HL-60 (cell line): Measurements from ENCODE around the gene DHRSX.

Experiments used
- CTCF ChIP-seq: IDR thresholded peaks from one replicate; pipeline ENCODE4 v1.5.1; 2011; ENCODE audit warnings: low read length, control low read depth, inconsistent platforms; ENCODE audit not compliant: insufficient read depth
- GABPA ChIP-seq: IDR thresholded peaks from 2 replicates; pipeline ENCODE4 v1.6.1; 2012; ENCODE audit warnings: low read depth
- POLR2AphosphoS5 ChIP-seq: IDR thresholded peaks from 2 replicates; pipeline ENCODE4 v1.6.1; 2012; ENCODE audit warnings: low read depth
- REST ChIP-seq: IDR thresholded peaks from 2 replicates; pipeline ENCODE4 v1.6.1; 2012; ENCODE audit warnings: low read depth; ENCODE audit not compliant: insufficient replicate concordance
- SPI1 ChIP-seq: IDR thresholded peaks from 2 replicates; pipeline ENCODE4 v1.6.1; 2012; ENCODE audit warnings: low read depth, mild to moderate bottlenecking, borderline replicate concordance

GRCh38 chrX:2517055-2517454, 16.3 kb upstream of the DHRSX start:
- no peak for TF ChIP-seq CTCF
- no peak for TF ChIP-seq POLR2AphosphoS5
- TF ChIP-seq GABPA, result no peak
- no peak for TF ChIP-seq REST
- no peak for TF ChIP-seq SPI1
